H1 (cell line): Measurements from ENCODE around the gene MSH4. TPM values are rescaled to one million over a fixed set of nuclear protein-coding genes. Genes with fewer than 3 reads are reported as not detected.

Experiments
- CTCF ChIA-PET: fragments of 300-600 bp; sonication (Branson Sonifier 250); formaldehyde crosslinking; loops from one replicate; lab custom pipeline; 2021; ENCODE audit not compliant: partially characterized antibody; lab: Charles Lee
- POLR2A ChIA-PET: fragments of 300-600 bp; sonication (Branson Sonifier 250); formaldehyde crosslinking; loops from one replicate; lab custom pipeline; 2021; ENCODE audit warnings: inconsistent platforms; ENCODE audit not compliant: partially characterized antibody; lab: Charles Lee
- DNase-seq, 2 experiments: peaks; one replicate each; pipeline versions ENCODE4 v3.0.0 to v3.0.0-alpha.2; 2010 to 2022; ENCODE audit warnings: low spot score in 2 of 2, low read depth in 1 of 2, mixed read lengths in 1 of 2
- FAIRE-seq: peaks from 2 replicates; lab custom pipeline; 2011; peaks lifted over from hg19 to GRCh38; lab: Jason Lieb, UNC
- H2AFZ ChIP-seq: 2 replicates; pipeline ENCODE4 v1.8.1; 2012; ENCODE audit warnings: low read length, inconsistent platforms
- H2AK5ac ChIP-seq: 2 replicates; pipeline ENCODE4 v1.6.1; 2013; ENCODE audit warnings: low read depth, low read length
- H2BK120ac ChIP-seq: replicated peaks from 2 replicates; pipeline ENCODE3; 2013; ENCODE audit warnings: low read depth, low read length, inconsistent platforms
- H2BK12ac ChIP-seq: 2 replicates; pipeline ENCODE4 v1.6.1; 2013; ENCODE audit warnings: low read depth, low read length
- H2BK15ac ChIP-seq: 2 replicates; pipeline ENCODE4 v1.6.1; 2013; ENCODE audit warnings: low read length
- H2BK20ac ChIP-seq: 2 replicates; pipeline ENCODE4 v1.6.1; 2013; ENCODE audit warnings: low read length
- H2BK5ac ChIP-seq: 2 replicates; pipeline ENCODE4 v1.6.1; 2013; ENCODE audit warnings: low read depth, low read length
- H3K14ac ChIP-seq: 2 replicates; pipeline ENCODE4 v1.6.1; 2013; ENCODE audit warnings: inconsistent platforms; ENCODE audit not compliant: insufficient read length
- H3K18ac ChIP-seq: 2 replicates; pipeline ENCODE4 v1.6.1; 2013; ENCODE audit warnings: low read length; ENCODE audit errors: extremely low read depth
- H3K23ac ChIP-seq: 2 replicates; pipeline ENCODE4 v1.6.1; 2013; ENCODE audit warnings: inconsistent platforms; ENCODE audit not compliant: insufficient read length
- H3K23me2 ChIP-seq: 2 replicates; pipeline ENCODE4 v1.6.1; 2013; ENCODE audit warnings: low read depth, low read length
- H3K27ac ChIP-seq: 2 replicates; pipeline ENCODE4 v1.6.1; 2011; ENCODE audit warnings: low read depth, low read length, inconsistent platforms
- H3K27me3 ChIP-seq, 4 experiments: replicated peaks in 1 of 4; 1 replicate in 1 of 4; 2 replicates in 3 of 4; pipeline versions ENCODE4 v1.6.1 to v1.8.1; 2011 to 2013; ENCODE audit warnings: low read length in 3 of 4, mild to moderate bottlenecking in 3 of 4, inconsistent platforms in 2 of 4, mixed read lengths in 2 of 4, moderate library complexity in 1 of 4; ENCODE audit not compliant: control insufficient read depth in 3 of 4, insufficient read depth in 3 of 4; ENCODE audit errors: extremely low read depth in 1 of 4
- H3K36me3 ChIP-seq, 4 experiments: 2 replicates each; pipeline versions ENCODE4 v1.6.1 to v1.8.1; 2011 to 2013; ENCODE audit warnings: mild to moderate bottlenecking in 4 of 4, low read length in 3 of 4, moderate library complexity in 2 of 4, control low read depth in 1 of 4, inconsistent platforms in 1 of 4; ENCODE audit not compliant: insufficient read depth in 4 of 4, control insufficient read depth in 2 of 4
- H3K4ac ChIP-seq: replicated peaks from 2 replicates; pipeline ENCODE3; 2013; ENCODE audit warnings: low read length, low read depth, mixed read lengths, inconsistent platforms; ENCODE audit not compliant: insufficient read length
- H3K4me1 ChIP-seq, 4 experiments: replicated peaks in 1 of 4; 1 replicate in 1 of 4; 2 replicates in 3 of 4; pipeline versions ENCODE4 v1.6.1 to v1.8.1; 2011 to 2013; ENCODE audit warnings: low read length in 3 of 4, inconsistent platforms in 2 of 4, mixed read lengths in 1 of 4; ENCODE audit not compliant: insufficient read depth in 4 of 4, control insufficient read depth in 3 of 4
- H3K4me2 ChIP-seq, 2 experiments: 2 replicates each; pipeline versions ENCODE4 v1.6.1 to v1.8.1; 2011 to 2013; ENCODE audit warnings: low read depth in 2 of 2, low read length in 2 of 2, control low read depth in 1 of 2, inconsistent platforms in 1 of 2, mild to moderate bottlenecking in 1 of 2; ENCODE audit not compliant: insufficient read depth in 1 of 2
- H3K4me3 ChIP-seq, 4 experiments: fragments of 200-600, 300-600 bp in 1 of 4; sonication (generic), shearing (Covaris generic), sonication (Bioruptor Twin) in 1 of 4; 2 replicates each; pipeline versions ENCODE4 v1.5.1 to v1.8.1; 2011 to 2016; ENCODE audit warnings: low read length in 4 of 4, low read depth in 3 of 4, control low read depth in 2 of 4, inconsistent platforms in 2 of 4, mild to moderate bottlenecking in 2 of 4, mixed read lengths in 1 of 4, moderate library complexity in 1 of 4; ENCODE audit not compliant: insufficient read depth in 2 of 4; ENCODE audit errors: extremely low read depth in 1 of 4
- H3K56ac ChIP-seq: replicated peaks from 2 replicates; pipeline ENCODE3; 2013; ENCODE audit warnings: low read depth, mild to moderate bottlenecking, mixed read lengths, low read length, inconsistent platforms; ENCODE audit not compliant: insufficient read length
- H3K79me1 ChIP-seq: 2 replicates; pipeline ENCODE4 v1.6.1; 2013; ENCODE audit warnings: low read depth, low read length, control low read depth
- H3K79me2 ChIP-seq, 2 experiments: 2 replicates each; pipeline versions ENCODE4 v1.6.1 to v1.8.1; 2012 to 2013; ENCODE audit warnings: low read length in 2 of 2, mild to moderate bottlenecking in 2 of 2, inconsistent platforms in 1 of 2; ENCODE audit not compliant: insufficient read depth in 2 of 2, control insufficient read depth in 1 of 2
- H3K9ac ChIP-seq, 4 experiments: replicated peaks in 1 of 4; 1 replicate in 1 of 4; 2 replicates in 3 of 4; pipeline versions ENCODE4 v1.6.1 to v1.8.1; 2011 to 2013; ENCODE audit warnings: low read depth in 3 of 4, low read length in 3 of 4, control low read depth in 2 of 4, mild to moderate bottlenecking in 2 of 4, moderate library complexity in 2 of 4, inconsistent platforms in 1 of 4; ENCODE audit errors: extremely low read depth in 1 of 4
- H3K9me3 ChIP-seq, 2 experiments: 2 replicates each; pipeline versions ENCODE4 v1.6.1 to v1.8.1; 2012 to 2013; ENCODE audit warnings: mild to moderate bottlenecking in 2 of 2, moderate library complexity in 2 of 2, control low read depth in 1 of 2, inconsistent platforms in 1 of 2, low read depth in 1 of 2, low read length in 1 of 2, mixed read lengths in 1 of 2; ENCODE audit not compliant: insufficient read depth in 2 of 2
- H4K20me1 ChIP-seq, 2 experiments: replicated peaks in 1 of 2; 2 replicates each; pipeline versions ENCODE3 to v1.8.1; 2011 to 2013; ENCODE audit warnings: inconsistent platforms in 2 of 2, low read length in 2 of 2, mild to moderate bottlenecking in 1 of 2; ENCODE audit not compliant: insufficient read depth in 2 of 2, control insufficient read depth in 1 of 2
- H4K5ac ChIP-seq: 2 replicates; pipeline ENCODE4 v1.6.1; 2013; ENCODE audit warnings: low read length, low read depth, mixed read lengths, inconsistent platforms; ENCODE audit not compliant: insufficient read length
- H4K8ac ChIP-seq: 2 replicates; pipeline ENCODE4 v1.8.0; 2013; ENCODE audit warnings: mild to moderate bottlenecking, moderate library complexity, low read length, inconsistent platforms; ENCODE audit not compliant: insufficient read depth; ENCODE audit errors: extremely low read depth
- H4K91ac ChIP-seq: replicated peaks from 2 replicates; pipeline ENCODE3; 2013; ENCODE audit warnings: low read length, mixed read lengths, inconsistent platforms; ENCODE audit not compliant: insufficient read length
- RAD21 ChIP-seq, 2 experiments: IDR thresholded peaks in 1 of 2; conservative IDR thresholded peaks in 1 of 2; 2 replicates each; pipeline ENCODE4 v1.6.1; 2011; ENCODE audit warnings: low read depth in 2 of 2, low read length in 2 of 2, improper control_type of control experiment in 1 of 2, inconsistent platforms in 1 of 2, mild to moderate bottlenecking in 1 of 2, moderate library complexity in 1 of 2
- WGBS, 2 experiments: shearing (Covaris generic) in 1 of 2; methylation state at CpG; one replicate each; pipeline versions ENCODE4 v1.1.6 to v1.1.7; 2013 to 2015; ENCODE audit warnings: low lambda C conversion rate in 2 of 2, mixed read lengths in 2 of 2, inconsistent platforms in 1 of 2, low coverage in 1 of 2, missing lambda C conversion rate in 1 of 2; ENCODE audit not compliant: insufficient replicate concordance in 2 of 2, insufficient coverage in 1 of 2, insufficient read length in 1 of 2; ENCODE audit errors: extremely low coverage in 1 of 2, missing lambda C conversion rate in 1 of 2; 5-methylcytosine and 5-hydroxymethylcytosine counted together
- polyA plus RNA-seq, 7 experiments: library from polyadenylated mRNA; depleted of rRNA in 3 of 7; stranded (reverse) in 5 of 7; unstranded in 2 of 7; fragments of >200 nt in 5 of 7; fragments of 200-250 nt in 2 of 7; gene quantifications; 1 replicate in 5 of 7; 2 replicates in 1 of 7; 4 replicates in 1 of 7; pipeline versions ENCODE4 v1.2.1 to v1.2.3, GENCODE V29; 2011 to 2013; ENCODE audit warnings: missing spikeins in 2 of 7, mixed read lengths in 2 of 7
- total RNA-seq: library from RNA; stranded (reverse); fragmentation: NEBNext Ultra II Directional; extraction: Animal tissue kit (Norgen Biotek cat#: 25700); gene quantifications from 2 replicates; pipeline ENCODE4 v1.2.1, GENCODE V29; 2021
- TF ChIP-seq, protein P1 (sequence below), 3 experiments: IDR thresholded peaks; 1 replicate in 2 of 3; 2 replicates in 1 of 3; pipeline versions ENCODE4 v1.5.1 to v1.6.1; 2011; ENCODE audit warnings: low read length in 3 of 3, mild to moderate bottlenecking in 3 of 3, inconsistent platforms in 2 of 3, low read depth in 1 of 3, moderate library complexity in 1 of 3; ENCODE audit not compliant: insufficient read depth in 1 of 3; ENCODE audit errors: control extremely low read depth in 1 of 3

MSH4 gene
- total and polyA plus RNA-seq, 2 of the 8 experiments (the other 6 are each of a cell fraction or from before 2014, with no cell fraction given) = 0.03 to 0.22 TPM

DNA sequence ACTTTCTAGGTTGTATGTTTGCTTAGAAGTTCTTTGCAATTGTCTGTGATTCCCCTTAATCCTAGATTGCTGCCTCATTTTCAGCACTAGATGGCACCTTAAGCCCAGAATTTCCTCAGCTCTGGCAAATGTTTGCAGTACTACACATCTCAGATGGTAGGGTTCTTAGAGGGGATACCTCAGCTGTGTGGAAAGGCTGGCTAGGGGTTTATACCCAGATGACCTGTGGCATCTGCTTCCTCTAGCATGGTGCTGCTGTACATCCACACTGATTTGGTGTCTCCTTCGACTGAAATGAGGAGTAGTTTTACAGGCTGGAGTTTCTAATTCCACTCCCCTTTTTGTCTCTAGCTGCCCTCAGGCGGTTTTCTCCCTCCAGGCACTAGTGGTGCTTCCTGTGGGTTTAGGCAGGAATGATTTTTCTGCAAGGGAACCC is 112.1 kb downstream of the MSH4 start:
- POLR2A ChIA-PET = interaction anchor here (1.2 kb wide), 1 partner anchor 231 kb away, joined by 4 read pairs; no protein-coding TSS in a partner anchor
- DNase-seq (peak; percentile 9 to 55), FAIRE-seq (peak; percentile 91)
- Histone ChIP-seq H3K9ac (no peak overlapping the region), H3K23me2 (no peaks in the 10 kb centered on the region), H3K4me3 (no peak overlapping the region), H2BK15ac (no peak overlapping the region), H3K27ac (no peak overlapping the region), H3K9me3 (no peaks in the 10 kb centered on the region; a peak in 1 of 4 replicates), H3K79me2 (no peaks in the 10 kb centered on the region), H3K79me1 (no peaks in the 10 kb centered on the region), H4K5ac (no peak overlapping the region), H2BK5ac (no peak overlapping the region), H2BK120ac (no peak overlapping the region), H3K23ac (no peak overlapping the region), H3K4me2 (no peak overlapping the region), H3K14ac (no peak overlapping the region), H4K91ac (no peak overlapping the region), H3K36me3 (no peaks in the 10 kb centered on the region), H3K4me1 (peaks cover 0 to 3% (median 0%) of the 10 kb centered on the region in 4 experiments; a peak in 2 of 7 replicates), H3K18ac (no peak overlapping the region), H2BK12ac (no peak overlapping the region), H2BK20ac (no peak overlapping the region), H4K20me1 (no peaks in the 10 kb centered on the region), H3K4ac (no peak overlapping the region), H3K56ac (no peak overlapping the region), H2AFZ (peak overlapping the region; percentile 73; the same call in 1 of the 2 replicates), H2AK5ac (no peak overlapping the region), H3K27me3 (no peaks in the 10 kb centered on the region), H4K8ac (no peak overlapping the region)
- CTCF ChIA-PET = interaction anchor here (0.7 to 2.2 kb wide), 20 partner anchors 9 to 1213 kb away, joined by 3 to 12 read pairs (median 4); no protein-coding TSS in a partner anchor
- 56% methylated on average over 2 of the region's 2 CpGs; no CpG with 5 or more reads in 1 of the 2 experiments for whole genome bisulfite sequencing, 2 experiments
- TF ChIP-seq, protein P1, sequence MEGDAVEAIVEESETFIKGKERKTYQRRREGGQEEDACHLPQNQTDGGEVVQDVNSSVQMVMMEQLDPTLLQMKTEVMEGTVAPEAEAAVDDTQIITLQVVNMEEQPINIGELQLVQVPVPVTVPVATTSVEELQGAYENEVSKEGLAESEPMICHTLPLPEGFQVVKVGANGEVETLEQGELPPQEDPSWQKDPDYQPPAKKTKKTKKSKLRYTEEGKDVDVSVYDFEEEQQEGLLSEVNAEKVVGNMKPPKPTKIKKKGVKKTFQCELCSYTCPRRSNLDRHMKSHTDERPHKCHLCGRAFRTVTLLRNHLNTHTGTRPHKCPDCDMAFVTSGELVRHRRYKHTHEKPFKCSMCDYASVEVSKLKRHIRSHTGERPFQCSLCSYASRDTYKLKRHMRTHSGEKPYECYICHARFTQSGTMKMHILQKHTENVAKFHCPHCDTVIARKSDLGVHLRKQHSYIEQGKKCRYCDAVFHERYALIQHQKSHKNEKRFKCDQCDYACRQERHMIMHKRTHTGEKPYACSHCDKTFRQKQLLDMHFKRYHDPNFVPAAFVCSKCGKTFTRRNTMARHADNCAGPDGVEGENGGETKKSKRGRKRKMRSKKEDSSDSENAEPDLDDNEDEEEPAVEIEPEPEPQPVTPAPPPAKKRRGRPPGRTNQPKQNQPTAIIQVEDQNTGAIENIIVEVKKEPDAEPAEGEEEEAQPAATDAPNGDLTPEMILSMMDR (IDR thresholded peaks at IDR 0.05; ENCODE audit: control extremely low read depth in 1 of 3, insufficient read depth in 1 of 3, low read depth in 1 of 3, low read length in 3 of 3) = peak in 2 of 3 experiments; percentile 75 to 80; a peak in 3 of 4 replicates
- TF ChIP-seq RAD21 (IDR thresholded peaks at IDR 0.05 in 1 of 2, conservative IDR thresholded peaks at IDR 0.05 in 1 of 2; ENCODE audit: low read depth in 2 of 2, low read length in 2 of 2) = peak; percentile 92 to 96
